Measurements from ENCODE around the gene PPP3CB.
"Not testable (repeated sequence)": the region's sequence is repeated elsewhere in the genome, so short reads cannot be mapped to it uniquely, and the experiment has no call there.

DNA sequence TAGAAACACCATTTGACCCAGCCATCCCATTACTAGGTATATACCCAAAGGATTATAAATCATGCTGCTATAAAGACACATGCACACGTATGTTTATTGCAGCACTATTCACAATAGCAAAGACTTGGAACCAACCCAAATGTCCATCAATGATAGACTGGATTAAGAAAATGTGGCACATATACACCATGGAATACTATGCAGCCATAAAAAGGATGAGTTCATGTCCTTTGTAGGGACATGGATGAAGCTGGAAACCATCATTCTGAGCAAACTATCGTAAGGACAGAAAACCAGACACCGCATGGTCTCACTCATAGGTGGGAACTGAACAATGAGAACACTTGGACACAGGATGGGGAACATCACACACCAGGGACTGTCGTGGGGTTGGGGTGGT, 101.5 kb downstream of the PPP3CB start:
- TF ChIP-seq POLR2A (IDR thresholded peaks at IDR 0.05): not testable (repeated sequence)
- TF ChIP-seq, protein P1, sequence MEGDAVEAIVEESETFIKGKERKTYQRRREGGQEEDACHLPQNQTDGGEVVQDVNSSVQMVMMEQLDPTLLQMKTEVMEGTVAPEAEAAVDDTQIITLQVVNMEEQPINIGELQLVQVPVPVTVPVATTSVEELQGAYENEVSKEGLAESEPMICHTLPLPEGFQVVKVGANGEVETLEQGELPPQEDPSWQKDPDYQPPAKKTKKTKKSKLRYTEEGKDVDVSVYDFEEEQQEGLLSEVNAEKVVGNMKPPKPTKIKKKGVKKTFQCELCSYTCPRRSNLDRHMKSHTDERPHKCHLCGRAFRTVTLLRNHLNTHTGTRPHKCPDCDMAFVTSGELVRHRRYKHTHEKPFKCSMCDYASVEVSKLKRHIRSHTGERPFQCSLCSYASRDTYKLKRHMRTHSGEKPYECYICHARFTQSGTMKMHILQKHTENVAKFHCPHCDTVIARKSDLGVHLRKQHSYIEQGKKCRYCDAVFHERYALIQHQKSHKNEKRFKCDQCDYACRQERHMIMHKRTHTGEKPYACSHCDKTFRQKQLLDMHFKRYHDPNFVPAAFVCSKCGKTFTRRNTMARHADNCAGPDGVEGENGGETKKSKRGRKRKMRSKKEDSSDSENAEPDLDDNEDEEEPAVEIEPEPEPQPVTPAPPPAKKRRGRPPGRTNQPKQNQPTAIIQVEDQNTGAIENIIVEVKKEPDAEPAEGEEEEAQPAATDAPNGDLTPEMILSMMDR (IDR thresholded peaks at IDR 0.05): not testable (repeated sequence)

Measured in upper lobe of left lung (tissue), 4 donors.